HG02571 (cell line): ENCODE data around the gene IL10RB.
"Not testable (repeated sequence)": the region's sequence is repeated elsewhere in the genome, so short reads cannot be mapped to it uniquely, and the experiment has no call there.

ENCODE experiments used
- ATAC-seq: cut with Tn5 transposase; IDR thresholded peaks from one replicate; pipeline ENCODE4 v1.9.1; 2021; ENCODE audit warnings: mild to moderate bottlenecking, moderate library complexity; ENCODE audit not compliant: unreplicated experiment

Gene IL10RB

DNA sequence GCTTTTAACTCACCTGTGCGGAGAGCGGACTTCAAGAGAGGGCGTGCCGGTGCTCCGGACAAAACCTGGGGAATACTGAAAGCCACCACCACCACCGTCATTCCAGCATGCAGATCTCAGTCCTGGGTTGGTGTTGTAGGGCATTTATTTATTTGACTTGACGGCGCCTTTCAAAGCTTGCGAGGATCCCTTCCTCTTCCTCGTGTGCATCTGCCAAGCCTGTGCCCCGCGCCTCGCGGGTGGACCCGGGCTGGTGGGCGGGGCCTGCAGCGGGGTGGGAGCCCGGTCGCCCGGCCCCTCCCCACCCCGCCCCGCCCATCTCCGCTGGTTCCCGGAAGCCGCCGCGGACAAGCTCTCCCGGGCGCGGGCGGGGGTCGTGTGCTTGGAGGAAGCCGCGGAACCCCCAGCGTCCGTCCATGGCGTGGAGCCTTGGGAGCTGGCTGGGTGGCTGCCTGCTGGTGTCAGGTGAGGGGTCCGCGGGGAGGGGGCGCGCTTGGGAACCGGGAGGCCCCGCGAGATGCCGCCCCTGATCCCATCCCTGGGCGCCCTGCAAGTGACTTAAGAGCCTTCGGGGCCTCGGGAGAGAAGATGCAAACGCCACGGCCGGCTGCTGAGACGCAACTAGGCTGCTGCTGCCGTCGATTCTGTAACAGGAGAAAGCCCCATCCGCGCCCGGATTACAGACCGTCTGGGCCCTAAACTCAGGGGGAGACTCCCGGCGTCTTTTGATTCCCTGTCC, at the start of gene IL10RB:
Gene IL10RB, plus strand, starts transcription at position 318 of the 739 bp plus-strand sequence. Its CDS starts 99 bp downstream, at position 417.
- ATAC-seq = peak; percentile 44

DNA sequence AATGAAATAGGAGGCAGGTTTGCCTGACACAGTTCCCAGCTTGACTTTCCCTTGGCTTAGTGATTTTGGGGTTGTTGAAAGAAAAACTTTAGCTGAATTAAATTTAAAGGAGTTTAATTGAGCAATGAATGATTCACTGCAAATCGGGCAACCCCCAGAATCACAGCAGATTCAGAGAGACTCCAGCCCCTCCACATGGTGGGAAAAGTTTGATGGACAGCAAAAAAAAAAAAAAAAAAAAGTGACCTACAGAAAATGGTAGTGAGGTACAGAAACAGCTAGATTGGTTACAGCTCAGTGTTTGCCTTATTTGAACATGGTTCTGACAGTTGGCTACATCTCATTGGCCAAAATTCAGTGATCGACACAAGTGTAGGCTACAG, 49.0 kb upstream of the IL10RB start:
- no peak for ATAC-seq

DNA sequence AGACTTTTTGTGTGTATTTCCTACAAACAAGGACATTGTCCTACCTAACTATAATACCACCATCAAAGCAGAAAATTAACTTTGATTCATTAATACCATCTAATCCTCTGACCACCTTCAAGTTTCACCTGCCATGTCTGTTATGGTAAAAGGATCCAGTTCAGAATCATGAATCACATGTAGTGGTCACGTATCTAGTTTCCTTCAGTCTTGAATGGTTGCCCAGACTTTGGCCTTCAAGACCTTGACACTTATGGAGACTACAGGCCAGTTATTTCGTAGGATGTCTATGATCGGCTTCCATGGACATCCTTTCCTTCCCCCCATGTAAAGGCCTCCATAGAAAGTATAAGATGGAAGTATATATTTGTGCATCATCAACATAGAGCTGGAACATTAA, 46.9 kb upstream of the IL10RB start:
- no peak for ATAC-seq

- ATAC-seq = no peak
These were observed 46.2 kb upstream of the IL10RB start for GRCh38 chr21:33219954-33220353.

GRCh38 chr21:33225376-33225775, 40.8 kb upstream of the IL10RB start:
- not testable (repeated sequence) for ATAC-seq

DNA sequence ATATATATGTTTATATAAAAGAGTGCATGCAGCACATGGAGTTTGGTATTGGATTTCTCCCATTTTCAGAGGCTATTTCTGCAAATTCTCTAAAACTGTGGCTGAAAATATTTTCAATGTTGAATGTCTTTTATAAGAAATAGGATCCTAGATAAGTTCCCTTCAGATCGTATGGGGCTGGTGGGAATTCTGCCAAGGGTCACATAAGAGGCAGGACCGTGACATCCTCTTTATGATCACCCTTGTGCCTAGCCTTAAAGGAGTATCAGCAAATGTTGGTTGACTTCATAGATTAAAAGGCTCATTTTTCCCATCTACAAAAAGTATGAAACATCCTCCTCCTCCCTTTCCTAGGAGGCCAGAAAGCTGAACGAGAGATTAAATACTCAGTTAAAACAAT, 37.7 kb upstream of the IL10RB start:
- no peak for ATAC-seq

DNA sequence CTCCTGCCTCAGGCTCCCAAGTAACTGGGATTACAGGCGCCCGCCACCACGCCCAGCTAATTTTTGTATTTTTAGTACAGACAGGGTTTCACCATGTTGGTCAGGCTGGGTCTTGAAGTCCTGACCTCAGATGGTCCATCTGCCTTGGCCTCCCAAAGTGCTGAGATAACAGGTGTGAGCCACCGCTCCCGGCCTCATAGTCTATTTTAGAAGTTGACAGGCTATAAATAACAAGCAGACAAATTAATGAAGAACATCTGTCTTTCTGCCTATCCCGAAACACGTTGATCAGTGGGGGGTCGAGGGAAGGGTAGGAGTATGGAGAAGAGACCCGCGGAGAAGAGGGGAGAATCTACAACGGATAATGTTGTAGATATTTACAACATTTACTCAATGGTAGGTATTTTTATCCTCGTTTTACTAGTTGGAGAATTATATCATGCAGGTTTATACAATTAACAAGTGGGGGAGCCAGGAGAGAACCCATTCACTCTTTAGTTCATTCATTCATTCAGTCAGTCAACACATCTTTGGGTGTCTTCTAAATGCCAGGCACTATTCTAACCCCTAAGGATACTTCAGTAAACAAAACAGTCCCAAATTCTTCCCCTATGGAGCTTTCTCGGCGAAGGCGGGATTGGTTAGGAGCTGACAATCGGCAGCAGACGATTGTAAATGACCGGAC, 36.9 kb upstream of the IL10RB start:
- ATAC-seq = no peak

- ATAC-seq = peak; percentile 60
These were observed 36.2 kb upstream of the IL10RB start, which contains the start of gene IFNAR2 for GRCh38 chr21:33229784-33230544. IFNAR2 (plus strand) TSS chr21:33229938; CDS start chr21:33241923, 11,985 bp downstream.

DNA sequence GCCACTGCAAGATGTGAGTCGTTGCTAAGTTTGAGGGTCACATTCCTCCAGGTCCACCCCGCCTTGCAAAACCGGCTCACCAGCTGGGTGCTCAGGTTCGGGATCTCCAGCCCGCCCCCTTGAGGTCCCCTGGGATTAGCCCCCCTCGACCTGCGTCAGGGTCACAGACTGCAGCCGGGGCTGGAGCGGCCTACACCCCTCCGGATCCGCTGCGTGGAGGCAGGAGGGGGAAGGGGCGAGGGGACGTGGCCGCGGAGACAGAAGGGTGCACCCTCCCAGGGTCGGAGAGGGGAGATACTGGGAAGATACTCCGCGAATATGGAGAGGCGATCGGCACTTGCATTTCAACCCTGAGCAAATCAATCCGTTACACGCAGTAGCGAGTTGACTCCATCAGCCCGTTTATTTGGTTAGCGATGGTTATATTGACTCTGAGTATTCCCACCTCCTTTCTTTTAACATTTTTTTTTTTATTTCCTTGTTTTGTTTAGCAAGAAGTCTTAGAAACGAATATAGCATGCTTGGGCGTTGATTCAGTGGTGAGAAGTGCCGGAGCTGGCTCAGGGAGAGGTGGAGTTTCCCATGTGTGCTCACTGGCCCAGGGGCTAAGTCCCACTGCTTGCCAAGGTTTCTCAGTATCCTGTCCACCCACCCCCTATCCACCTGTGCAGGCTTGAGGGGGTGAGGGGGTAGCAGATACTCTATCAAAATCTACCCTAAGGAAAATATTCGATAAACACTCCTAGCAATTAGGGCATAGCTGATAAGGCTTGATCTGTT, 35.4 kb upstream of the IL10RB start:
- ATAC-seq = peak; percentile 29

DNA sequence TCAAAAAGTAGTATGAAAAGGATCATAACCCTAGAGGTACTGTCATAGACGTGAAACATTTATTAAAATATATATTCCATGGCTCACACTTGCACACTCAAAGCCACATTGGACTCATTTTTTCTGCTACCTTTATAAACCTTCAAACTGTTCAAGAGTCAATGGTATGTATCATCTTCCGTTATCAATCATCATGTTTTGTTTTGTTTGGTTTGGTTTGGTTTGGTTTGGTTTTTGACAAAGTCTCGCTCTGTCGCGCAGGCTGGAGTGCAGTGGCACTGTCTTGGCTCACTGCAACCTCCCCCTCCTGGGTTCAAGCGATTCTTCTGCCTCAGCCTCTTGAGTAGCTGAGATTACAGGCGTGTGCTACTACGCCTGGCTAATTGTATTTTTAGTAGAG, 34.6 kb upstream of the IL10RB start:
- no peak for ATAC-seq

- ATAC-seq = no peak
These were observed 33.7 kb upstream of the IL10RB start for GRCh38 chr21:33232291-33233034.

DNA sequence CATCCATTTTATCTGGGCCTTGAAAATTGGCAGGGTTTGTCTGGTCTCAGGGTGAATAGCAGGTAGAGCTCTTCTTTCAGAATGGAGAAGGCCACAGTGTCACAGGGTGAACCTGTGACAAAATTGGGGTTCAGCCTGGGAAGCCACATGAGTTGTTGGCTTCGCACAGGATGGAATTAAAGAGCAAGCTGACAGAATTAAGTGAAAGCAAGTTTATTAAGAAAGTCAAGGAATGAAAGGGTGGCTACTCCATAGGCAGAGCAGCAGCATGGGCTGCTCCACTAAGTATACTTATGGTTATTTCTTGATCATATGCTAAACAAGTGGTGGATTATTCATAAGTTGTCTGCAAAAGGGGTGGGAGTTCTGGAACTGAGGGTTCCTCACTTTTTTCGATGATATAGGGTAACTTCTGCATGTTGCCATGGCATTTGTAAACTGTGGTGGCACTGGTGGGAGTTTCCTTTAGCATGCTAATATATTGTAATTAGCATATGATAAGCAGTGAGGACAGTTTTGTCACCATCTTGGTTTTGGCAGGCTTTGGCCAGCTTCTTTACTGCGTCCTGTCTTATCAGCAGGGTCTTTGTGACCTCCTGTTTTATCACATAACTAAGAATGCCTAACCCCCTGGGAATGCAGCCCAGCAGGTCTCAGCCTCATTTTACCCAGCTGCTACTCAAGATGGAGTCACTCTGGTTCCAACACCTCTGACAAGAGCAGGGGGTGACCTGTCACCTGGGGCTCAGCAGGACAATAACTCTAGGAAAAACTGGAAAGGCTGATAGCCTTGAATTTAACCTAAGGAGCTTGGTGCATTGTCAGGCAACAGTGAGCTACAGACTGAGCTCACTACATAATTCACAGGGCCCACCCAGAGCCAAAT, 31.3 kb upstream of the IL10RB start:
- ATAC-seq = no peak

DNA sequence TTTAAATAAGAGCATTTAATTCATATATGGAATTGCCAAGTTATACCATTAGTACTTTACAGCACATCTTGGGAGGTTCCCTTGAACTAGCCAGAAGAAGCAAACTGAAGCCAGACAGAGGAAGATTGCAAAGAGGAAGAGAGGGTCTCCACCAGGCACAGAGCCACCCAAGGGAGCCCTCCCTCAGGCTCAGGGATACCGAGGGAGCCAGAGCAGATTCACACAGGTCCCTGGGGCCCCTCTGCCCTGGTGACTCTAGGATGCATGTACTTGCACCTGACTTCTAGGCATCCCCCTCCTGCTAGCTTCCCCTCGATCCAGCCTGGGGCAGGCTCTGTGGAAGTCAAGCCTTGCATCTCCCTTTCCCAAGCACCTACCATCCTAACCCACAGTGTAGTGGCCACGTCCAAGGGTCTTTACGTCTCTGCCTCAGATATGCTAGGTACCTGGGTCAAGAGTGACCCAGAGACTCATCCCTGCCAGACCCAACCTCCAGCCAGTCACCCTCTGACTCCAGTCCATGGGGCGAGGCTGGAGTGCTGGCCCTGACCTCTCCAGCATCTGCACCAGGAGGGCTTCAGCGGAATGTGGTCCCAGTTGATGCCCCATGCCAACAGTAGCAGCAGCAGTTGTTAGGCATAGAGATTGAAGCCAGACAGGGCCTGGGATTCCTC, 30.0 kb upstream of the IL10RB start:
- ATAC-seq = no peak

- ATAC-seq = no peak
These were observed 29.4 kb upstream of the IL10RB start for GRCh38 chr21:33236766-33237165.

GRCh38 chr21:33237486-33237885, 28.7 kb upstream of the IL10RB start:
- no peak for ATAC-seq

- peak; percentile 22 for ATAC-seq
These were observed 28.0 kb upstream of the IL10RB start for GRCh38 chr21:33238146-33238545.

DNA sequence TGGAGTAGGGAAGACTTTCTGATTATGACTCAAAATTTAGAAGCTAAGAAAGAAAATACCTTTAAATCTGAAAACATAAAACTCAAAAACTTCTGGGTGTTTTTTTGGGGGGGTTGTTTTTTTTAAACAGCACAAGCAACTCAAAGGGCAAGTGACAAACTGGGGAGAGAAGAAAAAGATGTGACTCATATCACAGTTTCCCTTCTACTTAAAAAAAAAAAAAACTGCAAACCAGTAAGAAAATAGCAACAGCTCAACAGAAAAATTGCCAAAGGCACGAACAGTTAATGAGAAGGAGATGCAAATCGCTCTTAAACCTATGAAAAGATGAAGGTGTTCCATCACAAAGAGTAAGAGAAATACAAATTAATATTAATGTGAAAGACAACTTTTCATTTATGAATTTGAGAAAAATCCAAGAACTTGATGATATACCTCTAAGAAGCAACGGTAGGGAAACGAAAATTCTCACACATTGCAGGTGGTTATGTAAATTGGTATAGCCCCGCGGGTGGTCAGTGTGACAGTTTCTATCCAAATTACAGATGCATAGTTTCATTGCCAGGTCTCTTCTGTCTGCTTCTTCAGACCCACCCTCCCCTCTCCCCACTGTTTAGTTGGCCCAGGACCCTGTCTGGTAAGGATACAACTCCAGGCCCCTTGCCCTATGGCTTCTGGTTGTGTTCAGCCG, 27.5 kb upstream of the IL10RB start:
- ATAC-seq = peak; percentile 78

GRCh38 chr21:33239559-33240127, 26.5 kb upstream of the IL10RB start:
- ATAC-seq = not testable (repeated sequence)
